HepG2 (cell line): ENCODE results near the gene PYGO2. TPM values are rescaled to one million over a fixed set of nuclear protein-coding genes. Genes with fewer than 3 reads are reported as not detected.

Source experiments
- ATAC-seq: fragments of 200-7000 bp; cut with Tn5 transposase; 3 replicates; pipeline ENCODE4 v1.9.1; 2020; ENCODE audit warnings: mild to moderate bottlenecking, moderate library complexity
- BruUV-seq: library from RNA; stranded (reverse); fragments of 400-500 nt; replicated peaks from 2 replicates; lab custom pipeline; 2021; lab: Mats Ljungman, UMichigan
- CTCF ChIA-PET: fragments of 300-600 bp; formaldehyde crosslinking; extraction: SDS; loops from one replicate; lab custom pipeline; 2021; ENCODE audit warnings: low total read pairs, inconsistent platforms, low intra/inter-chr PET ratio; lab: Yijun Ruan, JAX
- POLR2A ChIA-PET: fragments of 350-600 bp; sonication (Branson Sonifier 250); formaldehyde crosslinking; loops from one replicate; lab custom pipeline; 2020; ENCODE audit warnings: antibody characterized with exemption, inconsistent platforms; lab: Yijun Ruan, JAX
- DNase-seq: peaks from one replicate; pipeline ENCODE4 v3.0.0-alpha.2; 2015; ENCODE audit warnings: low spot score
- FAIRE-seq: peaks from 3 replicates; lab custom pipeline; 2011; peaks lifted over from hg19 to GRCh38; lab: Jason Lieb, UNC
- H2AFZ ChIP-seq: one replicate; pipeline ENCODE4 v1.6.1; 2011; ENCODE audit warnings: low read length, inconsistent platforms
- H3K27ac ChIP-seq: fragments of 300-600 bp; 3 replicates; pipeline ENCODE4 v1.8.0; 2011; ENCODE audit warnings: mixed run types, mild to moderate bottlenecking, mixed read lengths, low read length, inconsistent platforms; ENCODE audit not compliant: insufficient read depth; ENCODE audit errors: extremely low read length
- H3K27me3 ChIP-seq, 2 experiments: fragments of 200-600 bp in 1 of 2; 2 replicates in 1 of 2; 3 replicates in 1 of 2; pipeline versions ENCODE4 v1.6.0 to v1.8.0; 2011; ENCODE audit warnings: low read length in 2 of 2, mild to moderate bottlenecking in 2 of 2, moderate library complexity in 2 of 2, inconsistent platforms in 1 of 2; ENCODE audit not compliant: insufficient read depth in 2 of 2, control insufficient read depth in 1 of 2
- H3K36me3 ChIP-seq, 2 experiments: fragments of 200-600 bp in 1 of 2; replicated peaks in 1 of 2; 2 replicates in 1 of 2; 3 replicates in 1 of 2; pipeline versions ENCODE4 v1.5.1 to v1.8.0; 2011; ENCODE audit warnings: low read length in 2 of 2, inconsistent platforms in 1 of 2; ENCODE audit not compliant: insufficient read depth in 2 of 2, control insufficient read depth in 1 of 2
- H3K4me1 ChIP-seq: 2 replicates; pipeline ENCODE4 v1.5.1; 2012; ENCODE audit warnings: low read length, inconsistent platforms; ENCODE audit not compliant: insufficient read depth
- H3K4me2 ChIP-seq: 2 replicates; pipeline ENCODE4 v1.6.0; 2011; ENCODE audit warnings: low read depth, low read length, inconsistent platforms
- H3K4me3 ChIP-seq, 3 experiments: fragments of 200-600 bp in 1 of 3; sonication (generic), shearing (Covaris generic) in 1 of 3; replicated peaks in 1 of 3; 2 replicates each; pipeline ENCODE4 v1.5.1; 2011 to 2016; ENCODE audit warnings: low read length in 3 of 3, inconsistent platforms in 2 of 3, low read depth in 2 of 3, mild to moderate bottlenecking in 2 of 3, control low read depth in 1 of 3, mixed read lengths in 1 of 3; ENCODE audit not compliant: insufficient read depth in 1 of 3
- H3K79me2 ChIP-seq: one replicate; pipeline ENCODE4 v1.6.1; 2011; ENCODE audit warnings: low read length, inconsistent platforms; ENCODE audit not compliant: insufficient read depth
- H3K9ac ChIP-seq: 2 replicates; pipeline ENCODE4 v1.6.0; 2011; ENCODE audit warnings: mild to moderate bottlenecking, low read depth, low read length, inconsistent platforms; ENCODE audit not compliant: insufficient read depth
- H3K9me3 ChIP-seq: 2 replicates; pipeline ENCODE4 v1.5.1; 2012; ENCODE audit warnings: mild to moderate bottlenecking, low read length
- H4K20me1 ChIP-seq: 2 replicates; pipeline ENCODE4 v1.6.0; 2011; ENCODE audit warnings: inconsistent platforms, mild to moderate bottlenecking, low read length, moderate library complexity; ENCODE audit not compliant: insufficient read depth
- AHDC1 ChIP-seq: sonication (generic); formaldehyde crosslinking; IDR thresholded peaks from 2 replicates; pipeline ENCODE4 v1.5.1; 2020; ENCODE audit warnings: mild to moderate bottlenecking, missing genetic modification reagents, borderline replicate concordance
- DPF2 ChIP-seq: sonication (generic); formaldehyde crosslinking; IDR thresholded peaks from 2 replicates; pipeline ENCODE4 v1.4.0; 2020; ENCODE audit warnings: mild to moderate bottlenecking, low read depth, missing genetic modification reagents, borderline replicate concordance
- HMGXB3 ChIP-seq: sonication (generic); formaldehyde crosslinking; IDR thresholded peaks from 2 replicates; pipeline ENCODE4 v1.4.0; 2020; ENCODE audit warnings: missing genetic modification reagents, borderline replicate concordance
- HOMEZ ChIP-seq: IDR thresholded peaks from 2 replicates; pipeline ENCODE4 v1.6.1; 2016; ENCODE audit warnings: low read depth
- HOXA3 ChIP-seq: sonication (generic); formaldehyde crosslinking; IDR thresholded peaks from 2 replicates; pipeline ENCODE4 v1.5.0; 2020; ENCODE audit warnings: missing genetic modification reagents
- JARID2 ChIP-seq: sonication (generic); formaldehyde crosslinking; IDR thresholded peaks from 2 replicates; pipeline ENCODE4 v1.8.1; 2023; ENCODE audit warnings: missing genetic modification reagents, inconsistent platforms; ENCODE audit not compliant: insufficient replicate concordance
- NBN ChIP-seq: fragments of 450-650 bp; conservative IDR thresholded peaks from 2 replicates; pipeline ENCODE4 v1.6.1; 2017
- NFRKB ChIP-seq: fragments of 450-650 bp; IDR thresholded peaks from 2 replicates; pipeline ENCODE4 v1.6.1; 2017
- ZBTB20 ChIP-seq: sonication (generic); formaldehyde crosslinking; IDR thresholded peaks from 2 replicates; pipeline ENCODE4 v1.8.1; 2023; ENCODE audit warnings: missing genetic modification reagents, low read depth, mild to moderate bottlenecking, borderline replicate concordance
- ZBTB39 ChIP-seq: sonication (generic); formaldehyde crosslinking; IDR thresholded peaks from 2 replicates; pipeline ENCODE4 v1.5.0; 2020; ENCODE audit warnings: missing genetic modification reagents
- ZNF24 ChIP-seq: fragments of 450-650 bp; IDR thresholded peaks from 2 replicates; pipeline ENCODE4 v1.6.1; 2017; ENCODE audit warnings: antibody characterized with exemption, mild to moderate bottlenecking
- WGBS: methylation state at CpG from one replicate; pipeline ENCODE4 v1.1.6; 2017; ENCODE audit warnings: low lambda C conversion rate; 5-methylcytosine and 5-hydroxymethylcytosine counted together
- in situ Hi-C: cut with HindIII; loops from 2 replicates; pipeline ENCODE4 v1.10.0; 2017; ENCODE audit warnings: low pct_unique_long_range_greater_than_20kb; ENCODE audit not compliant: extremely low pct_ligation_motif_present
- intact Hi-C: fragments of 100-400 bp; cut with micrococcal nuclease; formaldehyde crosslinking; loops from one replicate; pipeline ENCODE4 v1.10.0; 2022; ENCODE audit not compliant: unreplicated experiment
- polyA plus RNA-seq, 8 experiments: library from polyadenylated mRNA; depleted of rRNA in 3 of 8; stranded (reverse) in 7 of 8; unstranded in 1 of 8; fragments of >200 nt; fragmentation: Illumina TruSeq in 4 of 8; extraction: Trizol in 4 of 8; gene quantifications; 2 replicates each; pipeline versions ENCODE4 v1.2.1 to v1.2.3, GENCODE V29; 2011 to 2016; ENCODE audit warnings: low read depth in 4 of 8, missing spikeins in 1 of 8, mixed read lengths in 1 of 8; ENCODE audit not compliant: insufficient read depth in 1 of 8
- total RNA-seq, 5 experiments: library from RNA; depleted of rRNA; stranded (reverse); fragments of >200 nt; fragmentation: Illumina TruSeq; extraction: Trizol; gene quantifications; 2 replicates each; pipeline ENCODE4 v1.2.3, GENCODE V29; 2016; ENCODE audit warnings: low read depth in 1 of 5

PYGO2 gene
- total and polyA plus RNA-seq, 2 of the 13 experiments (the other 11 are each of a cell fraction or from before 2014, with no cell fraction given), result 20.3 to 21.8 TPM

- H3K36me3 ChIP-seq, result peaks cover 21 to 45% of the 10 kb centered on the region in 2 experiments; a peak in 4 of 5 replicates
- CTCF ChIA-PET, result no interaction called here
- no TSS peak for BruUV-seq
- peaks cover 72% of the 10 kb centered on the region for H3K4me1 ChIP-seq
- peak overlapping the region; percentile 63; the same call in 1 of the 2 replicates for H3K9ac ChIP-seq
- FAIRE-seq, result no peak
- TF ChIP-seq ZBTB39 (CRISPR knock-in tag) (no peak), HOMEZ (CRISPR knock-in tag) (no peak), DPF2 (CRISPR knock-in tag) (no peak), HOXA3 (no peak), AHDC1 (CRISPR knock-in tag) (no peak), NFRKB (no peak), JARID2 (no peak), ZBTB20 (CRISPR knock-in tag) (no peak), NBN (no peak), ZNF24 (no peak), HMGXB3 (no peak)
- in situ Hi-C loops (no loop called here), intact Hi-C loops (no loop called here)
- no peak overlapping the region for H2AFZ ChIP-seq
- H3K9me3 ChIP-seq, result no peaks in the 10 kb centered on the region
- H3K4me2 ChIP-seq, result peak overlapping the region; percentile 100
- H3K27ac ChIP-seq, result peak overlapping the region; percentile 38
- H4K20me1 ChIP-seq, result no peaks in the 10 kb centered on the region
- POLR2A ChIA-PET, result interaction anchor here (2.1 to 5.6 kb wide), 2 partner anchors 15 to 48 kb away, joined by 9 to 78 read pairs; partner anchors contain the start of gene FLAD1
- no peaks in the 10 kb centered on the region for H3K27me3 ChIP-seq
- DNase-seq, result no peak
- H3K79me2 ChIP-seq, result peaks cover 41% of the 10 kb centered on the region
- ATAC-seq, result no peak
- 58% methylated on average over 5 of the region's 5 CpGs for WGBS
- peak overlapping the region; percentile 51 to 75 (median 59) for H3K4me3 ChIP-seq
These were observed 7.7 kb upstream of the PYGO2 start for GRCh38 chr1:154969246-154969645.
